Astrocyte (in vitro differentiated cells and primary cell): ENCODE measurements around the gene DPAGT1. TPM values are rescaled to one million over a fixed set of nuclear protein-coding genes. Genes with fewer than 3 reads are reported as not detected.

Experiments used
- DNase-seq: peaks from one replicate; pipeline ENCODE4 v3.0.0-alpha.2; 2010; ENCODE audit warnings: low read depth
- FAIRE-seq: peaks from 2 replicates; lab custom pipeline; 2011; peaks lifted over from hg19 to GRCh38; lab: Jason Lieb, UNC
- H2AFZ ChIP-seq: 2 replicates; pipeline ENCODE4 v1.6.0; 2012; ENCODE audit warnings: low read depth, low read length, inconsistent platforms
- H3K27ac ChIP-seq: 2 replicates; pipeline ENCODE4 v1.5.1; 2011; ENCODE audit warnings: low read depth, low read length, inconsistent platforms
- H3K27me3 ChIP-seq: 2 replicates; pipeline ENCODE4 v1.6.0; 2011; ENCODE audit warnings: low read length, inconsistent platforms; ENCODE audit not compliant: insufficient read depth
- H3K36me3 ChIP-seq: 2 replicates; pipeline ENCODE4 v1.5.1; 2011; ENCODE audit warnings: low read length, inconsistent platforms; ENCODE audit not compliant: insufficient read depth
- H3K4me1 ChIP-seq: 2 replicates; pipeline ENCODE4 v1.5.1; 2011; ENCODE audit warnings: low read length, inconsistent platforms; ENCODE audit not compliant: insufficient read depth
- H3K4me2 ChIP-seq: 2 replicates; pipeline ENCODE4 v1.6.0; 2012; ENCODE audit warnings: low read length, inconsistent platforms
- H3K4me3 ChIP-seq: 2 replicates; pipeline ENCODE4 v1.5.1; 2011; ENCODE audit warnings: low read depth, mild to moderate bottlenecking, low read length, inconsistent platforms; ENCODE audit not compliant: insufficient read depth
- H3K79me2 ChIP-seq: 2 replicates; pipeline ENCODE4 v1.6.0; 2012; ENCODE audit warnings: mild to moderate bottlenecking, low read length, inconsistent platforms; ENCODE audit not compliant: insufficient read depth
- H3K9ac ChIP-seq: 2 replicates; pipeline ENCODE4 v1.6.0; 2012; ENCODE audit warnings: mild to moderate bottlenecking, low read length, inconsistent platforms
- H3K9me3 ChIP-seq: 2 replicates; pipeline ENCODE4 v1.5.1; 2012; ENCODE audit warnings: low read depth, mild to moderate bottlenecking, low read length, inconsistent platforms; ENCODE audit not compliant: insufficient read depth
- H4K20me1 ChIP-seq: 2 replicates; pipeline ENCODE4 v1.6.0; 2012; ENCODE audit warnings: low read length, inconsistent platforms; ENCODE audit not compliant: insufficient read depth
- H3K27ac Mint-ChIP-seq: one replicate; pipeline ENCODE4 v1.8.0; 2021; ENCODE audit warnings: mild to moderate bottlenecking, mixed read lengths; ENCODE audit not compliant: unreplicated experiment
- H3K27me3 Mint-ChIP-seq: one replicate; pipeline ENCODE4 v1.8.0; 2021; ENCODE audit warnings: low read depth, mixed read lengths; ENCODE audit not compliant: unreplicated experiment
- H3K36me3 Mint-ChIP-seq: one replicate; pipeline ENCODE4 v1.8.0; 2021; ENCODE audit warnings: low read depth, mixed read lengths; ENCODE audit not compliant: unreplicated experiment
- H3K4me1 Mint-ChIP-seq: one replicate; pipeline ENCODE4 v1.8.0; 2021; ENCODE audit warnings: low read depth, mixed read lengths; ENCODE audit not compliant: unreplicated experiment
- H3K4me3 Mint-ChIP-seq: one replicate; pipeline ENCODE4 v1.8.0; 2021; ENCODE audit warnings: mild to moderate bottlenecking, moderate library complexity, mixed read lengths; ENCODE audit not compliant: unreplicated experiment
- H3K9me3 Mint-ChIP-seq: one replicate; pipeline ENCODE4 v1.8.0; 2021; ENCODE audit warnings: mild to moderate bottlenecking, mixed read lengths; ENCODE audit not compliant: unreplicated experiment
- EZH2 ChIP-seq: IDR thresholded peaks from 2 replicates; pipeline ENCODE4 v1.6.1; 2012; ENCODE audit warnings: mild to moderate bottlenecking, low read length, inconsistent platforms; ENCODE audit not compliant: insufficient read depth
- total RNA-seq: library from RNA; stranded (reverse); gene quantifications from 2 replicates; pipeline ENCODE4 v1.2.1, GENCODE V29; 2021
- TF ChIP-seq, protein P1 (sequence below): IDR thresholded peaks from 2 replicates; pipeline ENCODE4 v1.5.1; 2011; ENCODE audit warnings: low read depth, mild to moderate bottlenecking, inconsistent platforms, low read length, moderate library complexity; ENCODE audit not compliant: insufficient read depth

The DPAGT1 gene
- total RNA-seq, 1 donor from 2014 or later: 44.1 TPM

DNA sequence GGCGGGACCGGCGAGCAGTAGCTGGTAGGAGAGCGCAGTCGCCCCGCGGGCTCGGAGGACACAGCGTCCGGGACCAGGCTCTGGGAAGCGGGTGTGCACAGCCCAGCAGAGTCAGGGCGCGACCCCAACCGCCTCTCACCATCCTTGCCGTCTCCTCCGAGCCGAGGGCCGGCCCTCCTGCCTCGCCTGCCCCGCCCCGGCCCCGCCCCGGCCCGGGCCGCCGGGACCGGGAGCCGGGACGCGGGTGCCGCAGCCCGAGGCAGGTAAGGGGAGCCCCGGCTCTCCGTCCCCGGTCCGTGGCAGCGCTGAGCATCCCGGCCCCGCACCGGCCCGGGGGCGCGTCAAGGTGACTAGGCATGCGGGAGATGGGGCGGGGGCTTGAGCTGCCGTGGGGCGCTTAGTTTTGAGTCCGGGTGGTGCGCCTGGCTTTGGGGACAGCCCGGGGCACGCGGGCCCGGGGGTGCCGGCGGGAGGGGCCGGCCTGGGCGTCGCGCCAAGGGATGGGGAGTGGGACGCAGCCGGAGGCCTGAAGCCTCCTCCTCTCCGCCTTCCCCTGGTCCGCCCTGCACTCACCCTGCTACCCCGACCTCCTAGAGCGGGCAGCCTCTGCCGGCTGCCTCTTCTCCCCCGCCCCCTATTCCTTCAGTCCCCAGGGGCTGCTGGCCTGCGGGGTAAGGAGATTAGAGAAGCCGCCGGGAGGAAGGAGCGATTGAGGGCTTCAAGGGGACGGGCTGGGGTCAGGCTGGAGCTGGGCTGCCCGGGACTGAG lies 47.5 kb upstream of the DPAGT1 start, which contains the start of gene ABCG4:
Gene ABCG4, plus strand, starts transcription at position 35 of the 768 bp plus-strand sequence. CDS start 914 bp downstream, outside the sequence.
- no peaks in the 10 kb centered on the region for H3K4me1 Mint-ChIP-seq
- Histone ChIP-seq H3K27me3 (peaks cover 15% of the 10 kb centered on the region), H3K27ac (no peak within 1 kb of the TSS), H3K4me3 (peak within 1 kb of the TSS; percentile 54), H3K36me3 (no peaks in the 10 kb centered on the region), H3K9ac (peak within 1 kb of the TSS; percentile 63), H3K4me1 (peaks cover 9% of the 10 kb centered on the region), H4K20me1 (no peaks in the 10 kb centered on the region), H3K4me2 (peak within 1 kb of the TSS; percentile 97), H3K9me3 (no peaks in the 10 kb centered on the region), H2AFZ (peak within 1 kb of the TSS; percentile 83), H3K79me2 (no peaks in the 10 kb centered on the region)
- DNase-seq: no peak
- TF ChIP-seq EZH2: peak; percentile 79
- TF ChIP-seq, protein P1, sequence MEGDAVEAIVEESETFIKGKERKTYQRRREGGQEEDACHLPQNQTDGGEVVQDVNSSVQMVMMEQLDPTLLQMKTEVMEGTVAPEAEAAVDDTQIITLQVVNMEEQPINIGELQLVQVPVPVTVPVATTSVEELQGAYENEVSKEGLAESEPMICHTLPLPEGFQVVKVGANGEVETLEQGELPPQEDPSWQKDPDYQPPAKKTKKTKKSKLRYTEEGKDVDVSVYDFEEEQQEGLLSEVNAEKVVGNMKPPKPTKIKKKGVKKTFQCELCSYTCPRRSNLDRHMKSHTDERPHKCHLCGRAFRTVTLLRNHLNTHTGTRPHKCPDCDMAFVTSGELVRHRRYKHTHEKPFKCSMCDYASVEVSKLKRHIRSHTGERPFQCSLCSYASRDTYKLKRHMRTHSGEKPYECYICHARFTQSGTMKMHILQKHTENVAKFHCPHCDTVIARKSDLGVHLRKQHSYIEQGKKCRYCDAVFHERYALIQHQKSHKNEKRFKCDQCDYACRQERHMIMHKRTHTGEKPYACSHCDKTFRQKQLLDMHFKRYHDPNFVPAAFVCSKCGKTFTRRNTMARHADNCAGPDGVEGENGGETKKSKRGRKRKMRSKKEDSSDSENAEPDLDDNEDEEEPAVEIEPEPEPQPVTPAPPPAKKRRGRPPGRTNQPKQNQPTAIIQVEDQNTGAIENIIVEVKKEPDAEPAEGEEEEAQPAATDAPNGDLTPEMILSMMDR: no peak
- H3K9me3 Mint-ChIP-seq: peaks cover 2% of the 10 kb centered on the region
- FAIRE-seq: no peak
- peak within 1 kb of the TSS; percentile 83 for H3K4me3 Mint-ChIP-seq
- H3K27ac Mint-ChIP-seq: no peak within 1 kb of the TSS
- peaks cover 62% of the 10 kb centered on the region for H3K27me3 Mint-ChIP-seq
- H3K36me3 Mint-ChIP-seq: no peaks in the 10 kb centered on the region

DNA sequence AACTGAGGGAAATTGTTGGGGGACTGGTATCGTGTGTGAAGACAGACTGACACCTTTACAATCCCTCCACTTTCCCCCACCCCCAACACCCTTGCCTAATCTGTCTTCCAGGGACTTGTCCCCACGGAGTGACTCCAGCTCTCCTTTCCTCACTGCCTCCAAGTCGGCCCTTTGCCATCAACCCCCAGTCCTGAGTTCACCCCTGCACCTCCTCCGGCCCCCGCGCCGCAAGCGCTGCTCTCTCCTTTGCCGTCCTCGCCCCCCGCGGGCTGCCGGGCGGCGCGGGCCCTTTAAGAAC lies 47.0 kb upstream of the DPAGT1 start:
- Histone ChIP-seq H3K79me2 (no peaks in the 10 kb centered on the region), H3K4me3 (peak overlapping the region; percentile 54), H3K36me3 (no peaks in the 10 kb centered on the region), H3K4me2 (peak overlapping the region; percentile 97), H3K9ac (peak overlapping the region; percentile 63), H3K27ac (no peak overlapping the region), H3K4me1 (peaks cover 9% of the 10 kb centered on the region), H4K20me1 (no peaks in the 10 kb centered on the region), H3K27me3 (peaks cover 15% of the 10 kb centered on the region), H2AFZ (peak overlapping the region; percentile 83), H3K9me3 (no peaks in the 10 kb centered on the region)
- Mint-ChIP-seq H3K36me3 (no peaks in the 10 kb centered on the region), H3K27ac (no peak overlapping the region), H3K4me3 (peak overlapping the region; percentile 83), H3K4me1 (no peaks in the 10 kb centered on the region), H3K9me3 (peaks cover 2% of the 10 kb centered on the region), H3K27me3 (peaks cover 56% of the 10 kb centered on the region)
- DNase-seq (no peak), FAIRE-seq (no peak)
- TF ChIP-seq, protein P1: no peak
- no peak for TF ChIP-seq EZH2
